ENCODE data around the gene KRT72. TPM values are rescaled to one million over a fixed set of nuclear protein-coding genes. Genes with fewer than 3 reads are reported as not detected.

The KRT72 gene
- polyA plus RNA-seq, 1 donor (not counting 4 experiments of a cell fraction or from before 2014, with no cell fraction given) = not detected

GRCh38 chr12:52607314-52607713 lies 6.1 kb upstream of the KRT72 start:
- Histone ChIP-seq H3K36me3 (ENCODE audit: control insufficient read depth in 2 of 2, extremely low read depth in 1 of 2, insufficient read depth in 2 of 2, low read length in 2 of 2) (no peaks in the 10 kb centered on the region), H3K79me2 (ENCODE audit: control insufficient read depth, insufficient read depth, low read length) (no peaks in the 10 kb centered on the region), H3K4me3 (ENCODE audit: control insufficient read depth in 2 of 3, extremely low read depth in 1 of 3, insufficient read depth in 2 of 3, low read depth in 1 of 3, low read length in 3 of 3) (no peak overlapping the region), H2AFZ (ENCODE audit: control insufficient read depth, low read length) (no peak overlapping the region), H3K27ac (ENCODE audit: control insufficient read depth, insufficient read depth, low read length) (no peak overlapping the region), H3K4me1 (ENCODE audit: control insufficient read depth, extremely low read depth, insufficient read depth, low read length) (no peaks in the 10 kb centered on the region), H3K9ac (ENCODE audit: control insufficient read depth, extremely low read depth, insufficient read depth, low read length) (no peak overlapping the region), H3K9me3 (ENCODE audit: control insufficient read depth, low read depth, low read length) (no peaks in the 10 kb centered on the region), H3K27me3 (ENCODE audit: control insufficient read depth, extremely low read depth, insufficient read depth, low read length) (peaks cover 21% of the 10 kb centered on the region), H4K20me1 (ENCODE audit: control insufficient read depth, extremely low read depth, insufficient read depth, low read length) (no peaks in the 10 kb centered on the region), H3K4me2 (ENCODE audit: control insufficient read depth, extremely low read depth, insufficient read depth, low read depth, low read length) (no peak overlapping the region), H3K9me1 (ENCODE audit: control insufficient read depth, extremely low read depth, insufficient read depth, low read length) (no peaks in the 10 kb centered on the region)
- FAIRE-seq = no peak
- no peak for TF ChIP-seq EZH2 (IDR thresholded peaks at IDR 0.05; ENCODE audit: low read length)
- no peak for TF ChIP-seq CTCF (optimal IDR thresholded peaks at IDR 0.05 in 1 of 3, IDR thresholded peaks at IDR 0.05 in 1 of 3, conservative IDR thresholded peaks at IDR 0.05 in 1 of 3; ENCODE audit: extremely low read depth in 1 of 3, insufficient read depth in 2 of 3, low read length in 3 of 3)
- dilution Hi-C loops (cut with MboI; ENCODE audit: extremely low pct_ligation_motif_present, low sequenced_read_pairs) = no loop called here
- DNase-seq (ENCODE audit: low read depth, low spot score) = no peak

GRCh38 chr12:52606581-52607218 lies 5.4 kb upstream of the KRT72 start:
- Histone ChIP-seq H3K9me1 (ENCODE audit: control insufficient read depth, extremely low read depth, insufficient read depth, low read length) (no peaks in the 10 kb centered on the region), H3K27me3 (ENCODE audit: control insufficient read depth, extremely low read depth, insufficient read depth, low read length) (peaks cover 25% of the 10 kb centered on the region), H3K9me3 (ENCODE audit: control insufficient read depth, low read depth, low read length) (no peaks in the 10 kb centered on the region), H3K9ac (ENCODE audit: control insufficient read depth, extremely low read depth, insufficient read depth, low read length) (no peak overlapping the region), H2AFZ (ENCODE audit: control insufficient read depth, low read length) (no peak overlapping the region), H3K4me3 (ENCODE audit: control insufficient read depth in 2 of 3, extremely low read depth in 1 of 3, insufficient read depth in 2 of 3, low read depth in 1 of 3, low read length in 3 of 3) (no peak overlapping the region), H3K4me2 (ENCODE audit: control insufficient read depth, extremely low read depth, insufficient read depth, low read depth, low read length) (no peak overlapping the region), H3K36me3 (ENCODE audit: control insufficient read depth in 2 of 2, extremely low read depth in 1 of 2, insufficient read depth in 2 of 2, low read length in 2 of 2) (no peaks in the 10 kb centered on the region), H3K27ac (ENCODE audit: control insufficient read depth, insufficient read depth, low read length) (no peak overlapping the region), H3K79me2 (ENCODE audit: control insufficient read depth, insufficient read depth, low read length) (no peaks in the 10 kb centered on the region), H3K4me1 (ENCODE audit: control insufficient read depth, extremely low read depth, insufficient read depth, low read length) (no peaks in the 10 kb centered on the region), H4K20me1 (ENCODE audit: control insufficient read depth, extremely low read depth, insufficient read depth, low read length) (no peaks in the 10 kb centered on the region)
- no peak for FAIRE-seq
- dilution Hi-C loops (cut with MboI; ENCODE audit: extremely low pct_ligation_motif_present, low sequenced_read_pairs) = no loop called here
- no peak for DNase-seq (ENCODE audit: low read depth, low spot score)
- TF ChIP-seq CTCF (optimal IDR thresholded peaks at IDR 0.05 in 1 of 3, IDR thresholded peaks at IDR 0.05 in 1 of 3, conservative IDR thresholded peaks at IDR 0.05 in 1 of 3; ENCODE audit: extremely low read depth in 1 of 3, insufficient read depth in 2 of 3, low read length in 3 of 3) (no peak), EZH2 (IDR thresholded peaks at IDR 0.05; ENCODE audit: low read length) (no peak)

Data from keratinocyte (primary cell).